K562 (cell line): ENCODE measurements around the gene GPR162. TPM values are rescaled to one million over a fixed set of nuclear protein-coding genes. Genes with fewer than 3 reads are reported as not detected.

ENCODE experiments used
- ATAC-seq: fragments of 200-7000 bp; cut with Tn5 transposase; 3 replicates; pipeline ENCODE4 v1.9.1; 2020; ENCODE audit warnings: moderate library complexity
- BruUV-seq: library from RNA; stranded (reverse); fragments of 400-500 nt; replicated peaks from 2 replicates; lab custom pipeline; 2021; lab: Mats Ljungman, UMichigan
- CTCF ChIA-PET: fragments of 300-600 bp; formaldehyde crosslinking; extraction: SDS; loops from one replicate; lab custom pipeline; 2021; ENCODE audit warnings: low intra/inter-chr PET ratio; lab: Yijun Ruan, JAX
- POLR2A ChIA-PET: fragments of 300-600, 350-650 bp; sonication (Branson Sonifier 250); formaldehyde crosslinking; extraction: SDS; loops from one replicate; lab custom pipeline; 2021; ENCODE audit warnings: antibody characterized with exemption, inconsistent platforms; lab: Yijun Ruan, JAX
- DNase-seq, 4 experiments: peaks; one replicate each; pipeline versions ENCODE4 v3.0.0 to v3.0.0-alpha.2; 2011 to 2018; ENCODE audit warnings: low spot score in 3 of 4, mixed read lengths in 3 of 4; ENCODE audit errors: extremely low read depth in 1 of 4
- FAIRE-seq: peaks from 2 replicates; lab custom pipeline; 2011; peaks lifted over from hg19 to GRCh38; lab: Jason Lieb, UNC
- H2AFZ ChIP-seq: 2 replicates; pipeline ENCODE4 v1.6.0; 2011; ENCODE audit warnings: low read depth, low read length, control low read depth, inconsistent platforms
- H3K27ac ChIP-seq: fragments of 200-600 bp; 3 replicates; pipeline ENCODE4 v1.8.0; 2011; ENCODE audit warnings: low read depth, mild to moderate bottlenecking, control low read depth, inconsistent platforms, low read length, moderate library complexity, mixed read lengths; ENCODE audit errors: extremely low read depth
- H3K27me3 ChIP-seq, 2 experiments: fragments of 300-600 bp in 1 of 2; 2 replicates in 1 of 2; 3 replicates in 1 of 2; pipeline versions ENCODE4 v1.6.0 to v1.8.0; 2011; ENCODE audit warnings: inconsistent platforms in 2 of 2, low read length in 2 of 2, mild to moderate bottlenecking in 1 of 2, mixed read lengths in 1 of 2, moderate library complexity in 1 of 2; ENCODE audit not compliant: control insufficient read depth in 2 of 2, insufficient read depth in 2 of 2
- H3K36me3 ChIP-seq: fragments of 300-600 bp; 3 replicates; pipeline ENCODE4 v1.8.0; 2011; ENCODE audit warnings: mild to moderate bottlenecking, low read length, inconsistent platforms; ENCODE audit not compliant: control insufficient read depth, insufficient read depth
- H3K4me1 ChIP-seq, 2 experiments: fragments of 200-600 bp in 1 of 2; replicated peaks in 1 of 2; 2 replicates in 1 of 2; 3 replicates in 1 of 2; pipeline versions ENCODE4 v1.5.1 to v1.8.0; 2011; ENCODE audit warnings: inconsistent platforms in 2 of 2, low read length in 2 of 2, mild to moderate bottlenecking in 1 of 2, mixed read lengths in 1 of 2, moderate library complexity in 1 of 2; ENCODE audit not compliant: control insufficient read depth in 2 of 2, insufficient read depth in 2 of 2
- H3K4me2 ChIP-seq: 2 replicates; pipeline ENCODE4 v1.6.1; 2011; ENCODE audit warnings: low read length, control low read depth, inconsistent platforms, mixed read lengths; ENCODE audit not compliant: insufficient read depth
- H3K4me3 ChIP-seq: fragments of 200-600 bp; sonication (generic), shearing (Covaris generic); 2 replicates; pipeline ENCODE4 v1.5.1; 2016; ENCODE audit warnings: control low read depth, inconsistent platforms
- H3K79me2 ChIP-seq: fragments of 200-600 bp; 3 replicates; pipeline ENCODE4 v1.8.0; 2011; ENCODE audit warnings: low read length, inconsistent platforms; ENCODE audit not compliant: control insufficient read depth, insufficient read depth
- H3K9ac ChIP-seq, 2 experiments: 2 replicates each; pipeline versions ENCODE4 v1.6.0 to v1.6.1; 2011; ENCODE audit warnings: low read depth in 2 of 2, low read length in 2 of 2, control low read depth in 1 of 2, inconsistent platforms in 1 of 2, mild to moderate bottlenecking in 1 of 2, mixed read lengths in 1 of 2; ENCODE audit not compliant: insufficient read depth in 1 of 2
- H3K9me1 ChIP-seq: one replicate; pipeline ENCODE4 v1.6.0; 2011; ENCODE audit warnings: inconsistent platforms, mild to moderate bottlenecking, low read length, moderate library complexity; ENCODE audit not compliant: control insufficient read depth, insufficient read depth
- H3K9me3 ChIP-seq: replicated peaks from 2 replicates; pipeline ENCODE4 v1.5.1; 2011; ENCODE audit warnings: low read depth, low read length, inconsistent platforms; ENCODE audit not compliant: control insufficient read depth, insufficient read depth
- H4K20me1 ChIP-seq: replicated peaks from 2 replicates; pipeline ENCODE4 v1.6.1; 2011; ENCODE audit warnings: low read length, inconsistent platforms, mixed read lengths; ENCODE audit not compliant: control insufficient read depth, insufficient read depth
- GTF2E2 ChIP-seq: fragments of 200-800 bp; sonication (Bioruptor generic); IDR thresholded peaks from 2 replicates; pipeline ENCODE4 v1.6.1; 2016; ENCODE audit warnings: missing genetic modification characterization, missing compliant biosample characterization
- NCOA1 ChIP-seq: fragments of 450-650 bp; IDR thresholded peaks from 2 replicates; pipeline ENCODE4 v1.6.1; 2016; ENCODE audit warnings: low read depth
- YY1 ChIP-seq, 3 experiments: IDR thresholded peaks; 2 replicates each; pipeline ENCODE4 v1.6.1; 2011; ENCODE audit warnings: low read length in 2 of 3, mild to moderate bottlenecking in 2 of 3, moderate library complexity in 2 of 3, borderline replicate concordance in 1 of 3, control low read depth in 1 of 3, low read depth in 1 of 3; ENCODE audit not compliant: insufficient read depth in 3 of 3, insufficient replicate concordance in 2 of 3, control insufficient read depth in 1 of 3, insufficient read length in 1 of 3; ENCODE audit errors: extremely low read depth in 1 of 3
- ZNF384 ChIP-seq: IDR thresholded peaks from 2 replicates; pipeline ENCODE4 v1.6.1; 2012; ENCODE audit warnings: low read depth, low read length, improper control_type of control experiment
- ZNF695 ChIP-seq: fragments of 450-650 bp; formaldehyde crosslinking; IDR thresholded peaks from 2 replicates; pipeline ENCODE4 v1.4.0; 2020; ENCODE audit warnings: mild to moderate bottlenecking, moderate library complexity
- WGBS: fragments of 100-300 bp; shearing (Covaris generic); methylation state at CpG from one replicate; pipeline ENCODE4 v1.1.6; 2016; ENCODE audit warnings: low coverage, mixed read lengths; ENCODE audit not compliant: insufficient coverage; ENCODE audit errors: missing lambda C conversion rate; 5-methylcytosine and 5-hydroxymethylcytosine counted together
- in situ Hi-C: fragments of 300-500 bp; cut with MboI; formaldehyde crosslinking; loops from 4 replicates; pipeline ENCODE4 v1.15.0; 2018; ENCODE audit warnings: inconsistent platforms, mixed read lengths
- intact Hi-C: fragments of 100-400 bp; cut with micrococcal nuclease; formaldehyde crosslinking; loops from 2 replicates; pipeline ENCODE4 v1.14.2; 2022
- polyA plus RNA-seq, 8 experiments: library from polyadenylated mRNA; depleted of rRNA in 4 of 8; stranded (reverse) in 5 of 8; unstranded in 3 of 8; fragments of >200 nt; fragmentation: Nextera tagmentation in 2 of 8; fragmentation: Illumina TruSeq in 1 of 8; extraction: Ambion mirVana in 2 of 8; extraction: Trizol in 1 of 8; gene quantifications; 2 replicates each; pipeline versions ENCODE4 v1.2.1 to v1.2.3, GENCODE V29; 2011 to 2014; ENCODE audit warnings: inconsistent platforms in 1 of 8, missing spikeins in 1 of 8
- total RNA-seq, 7 experiments: library from RNA; depleted of rRNA in 6 of 7; stranded (reverse); fragments of >200 nt in 6 of 7; fragmentation: Illumina TruSeq in 2 of 7; extraction: Trizol in 2 of 7; gene quantifications; 2 replicates each; pipeline versions ENCODE4 v1.2.1 to v1.2.3, GENCODE V29; 2011 to 2021; ENCODE audit warnings: low replicate concordance in 1 of 7

The GPR162 gene
- total and polyA plus RNA-seq, 9 of the 15 experiments (the other 6 are each of a cell fraction or from before 2014, with no cell fraction given), result 0.65 to 1.8 (median 1.1) TPM; not detected in 2

GRCh38 chr12:6788972-6789924 is 32.4 kb upstream of the GPR162 start, which contains the start of gene CD4 (continued):
- TF ChIP-seq GTF2E2 (tag), result no peak
- no peak for TF ChIP-seq ZNF695 (CRISPR knock-in tag)
- TF ChIP-seq ZNF384, result no peak

DNA sequence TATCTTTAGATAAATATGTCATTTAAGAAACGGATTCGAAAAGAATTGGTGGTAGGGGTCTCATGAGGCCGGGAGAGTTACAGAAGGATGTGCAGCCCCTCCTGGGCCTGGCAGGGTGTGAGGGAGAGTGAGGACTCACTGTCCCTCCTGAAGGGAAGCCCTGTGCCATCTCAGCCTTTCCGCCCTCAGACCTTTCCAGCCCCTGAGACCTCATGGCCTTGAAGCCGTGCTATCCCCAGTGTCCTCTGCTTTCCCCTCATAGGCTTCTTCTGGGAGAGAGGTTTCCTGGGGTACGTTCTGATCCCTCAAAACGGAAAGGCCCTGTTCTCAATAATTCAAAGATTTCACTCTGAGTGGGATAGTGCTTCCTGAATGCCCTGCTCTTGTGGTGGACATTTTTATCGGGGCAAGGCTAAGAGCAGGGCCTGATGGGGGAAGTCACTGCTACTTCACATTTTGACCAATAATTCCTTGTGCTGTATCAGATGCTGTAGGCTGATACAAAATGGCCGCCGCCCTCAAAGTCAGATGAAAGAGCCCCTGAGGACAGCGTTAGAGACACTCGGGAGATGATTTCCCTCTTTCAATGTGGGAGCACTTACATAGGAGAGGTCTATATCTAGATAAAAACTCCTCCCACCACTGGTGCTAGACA is 31.0 kb upstream of the GPR162 start:
- FAIRE-seq (no peak), ATAC-seq (no peak), DNase-seq (no peak)
- Histone ChIP-seq H3K79me2 (no peaks in the 10 kb centered on the region), H3K4me2 (no peak overlapping the region), H3K9ac (no peak overlapping the region), H3K27ac (no peak overlapping the region), H3K36me3 (no peaks in the 10 kb centered on the region), H3K9me1 (no peaks in the 10 kb centered on the region), H3K9me3 (no peaks in the 10 kb centered on the region), H3K27me3 (no peaks in the 10 kb centered on the region), H2AFZ (peak overlapping the region; percentile 74), H3K4me1 (peaks cover 4 to 11% of the 10 kb centered on the region in 2 experiments; a peak in 3 of 5 replicates), H4K20me1 (no peaks in the 10 kb centered on the region), H3K4me3 (no peak overlapping the region)
- intact Hi-C loops, result no loop called here
- BruUV-seq, result no TSS peak
- in situ Hi-C loops, result no loop called here
- WGBS, result 55% methylated on average over 12 of the region's 12 CpGs
- ChIA-PET POLR2A (interaction anchor here (0.6 kb wide), 2 partner anchors 38 to 119 kb away, joined by 3 to 4 read pairs; no protein-coding TSS in a partner anchor), CTCF (no interaction called here)
- no peak for TF ChIP-seq NCOA1
- TF ChIP-seq YY1 (IDR thresholded peaks at IDR 0.05; ENCODE audit: borderline replicate concordance in 1 of 3, control insufficient read depth in 1 of 3, extremely low read depth in 1 of 3, insufficient read depth in 3 of 3, insufficient read length in 1 of 3, insufficient replicate concordance in 2 of 3, low read depth in 1 of 3, low read length in 2 of 3), result peak in 2 of 3 experiments; percentile 36 to 82
